Astrocyte (in vitro differentiated cells and primary cell): ENCODE results near the gene PIAS1.

ENCODE experiments used
- EZH2 ChIP-seq: IDR thresholded peaks from 2 replicates; pipeline ENCODE4 v1.6.1; 2012; ENCODE audit warnings: mild to moderate bottlenecking, low read length, inconsistent platforms; ENCODE audit not compliant: insufficient read depth
- TF ChIP-seq, protein P1 (sequence below): IDR thresholded peaks from 2 replicates; pipeline ENCODE4 v1.5.1; 2011; ENCODE audit warnings: low read depth, mild to moderate bottlenecking, inconsistent platforms, low read length, moderate library complexity; ENCODE audit not compliant: insufficient read depth

DNA sequence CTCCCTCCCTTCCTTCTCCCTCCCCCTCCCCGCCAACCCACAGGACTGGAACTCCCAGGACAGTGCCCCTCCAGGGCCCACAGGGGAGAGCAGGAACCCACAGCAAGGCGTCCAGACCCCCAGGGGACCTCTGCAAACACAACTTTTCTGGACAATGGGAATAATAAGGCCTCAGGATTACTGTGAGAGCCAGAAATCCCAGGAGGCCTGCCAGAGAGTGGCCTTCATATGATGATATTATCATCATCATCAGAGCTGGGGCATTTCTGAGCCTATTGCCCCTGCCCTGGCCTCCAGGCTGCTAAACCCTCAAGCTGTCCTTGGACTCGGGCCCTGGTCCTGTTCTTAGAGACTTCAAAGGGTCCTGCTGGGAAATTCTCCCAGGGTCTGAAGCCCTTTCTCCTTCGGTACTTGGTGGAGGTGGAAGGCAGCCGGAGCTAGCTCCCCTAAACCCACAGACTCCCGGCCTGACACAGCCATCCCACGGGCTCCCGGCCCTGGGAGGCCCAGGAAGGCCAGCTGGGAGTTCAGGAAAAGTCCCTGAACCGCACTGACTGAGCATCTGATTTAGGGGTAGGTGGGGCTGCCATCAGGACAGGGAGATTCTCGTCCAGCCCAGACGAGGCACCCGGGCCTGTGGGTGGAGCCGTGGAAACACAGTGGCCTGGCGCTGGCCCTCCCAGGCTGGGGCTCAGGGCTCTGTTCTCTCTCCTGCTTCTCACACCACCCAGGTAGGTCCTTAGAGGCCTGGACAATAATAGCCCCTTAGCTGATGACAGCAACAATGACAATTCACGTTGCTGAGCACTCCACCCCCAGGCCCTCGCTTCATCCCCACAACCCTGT, 146.1 kb downstream of the PIAS1 start:
- TF ChIP-seq, protein P1, sequence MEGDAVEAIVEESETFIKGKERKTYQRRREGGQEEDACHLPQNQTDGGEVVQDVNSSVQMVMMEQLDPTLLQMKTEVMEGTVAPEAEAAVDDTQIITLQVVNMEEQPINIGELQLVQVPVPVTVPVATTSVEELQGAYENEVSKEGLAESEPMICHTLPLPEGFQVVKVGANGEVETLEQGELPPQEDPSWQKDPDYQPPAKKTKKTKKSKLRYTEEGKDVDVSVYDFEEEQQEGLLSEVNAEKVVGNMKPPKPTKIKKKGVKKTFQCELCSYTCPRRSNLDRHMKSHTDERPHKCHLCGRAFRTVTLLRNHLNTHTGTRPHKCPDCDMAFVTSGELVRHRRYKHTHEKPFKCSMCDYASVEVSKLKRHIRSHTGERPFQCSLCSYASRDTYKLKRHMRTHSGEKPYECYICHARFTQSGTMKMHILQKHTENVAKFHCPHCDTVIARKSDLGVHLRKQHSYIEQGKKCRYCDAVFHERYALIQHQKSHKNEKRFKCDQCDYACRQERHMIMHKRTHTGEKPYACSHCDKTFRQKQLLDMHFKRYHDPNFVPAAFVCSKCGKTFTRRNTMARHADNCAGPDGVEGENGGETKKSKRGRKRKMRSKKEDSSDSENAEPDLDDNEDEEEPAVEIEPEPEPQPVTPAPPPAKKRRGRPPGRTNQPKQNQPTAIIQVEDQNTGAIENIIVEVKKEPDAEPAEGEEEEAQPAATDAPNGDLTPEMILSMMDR, result no peak
- no peak for TF ChIP-seq EZH2
